Right lobe of liver (tissue), 6 donors: ENCODE results near the gene UNC79. TPM values are rescaled to one million over a fixed set of nuclear protein-coding genes. Genes with fewer than 3 reads are reported as not detected.
"Not testable (repeated sequence)": the region's sequence is repeated elsewhere in the genome, so short reads cannot be mapped to it uniquely, and the experiment has no call there.

Experiments
- ATAC-seq, 4 donors: fragments of 200-7000 bp; cut with Tn5 transposase; one replicate each; pipeline ENCODE4 v1.9.1; 2020; ENCODE audit warnings: mild to moderate bottlenecking in 4 of 4, moderate library complexity in 4 of 4
- DNase-seq, 3 donors: peaks; one replicate each; pipeline ENCODE4 v3.0.0-alpha.2; 2020
- H3K27ac ChIP-seq, 3 donors: fragments of 200-600 bp; one replicate each; pipeline ENCODE4 v1.8.0; 2022
- H3K27me3 ChIP-seq, 2 donors: fragments of 200-600 bp; one replicate each; pipeline ENCODE4 v1.8.0; 2022
- H3K36me3 ChIP-seq, 4 donors: fragments of 200-600 bp; sonication (generic) in 1 of 4; one replicate each; pipeline versions ENCODE4 v1.5.1 to v1.8.0; 2017 to 2022; ENCODE audit warnings: control low read depth in 1 of 4
- H3K4me1 ChIP-seq, 4 donors: fragments of 200-600 bp; sonication (generic) in 1 of 4; one replicate each; pipeline versions ENCODE4 v1.5.1 to v1.8.0; 2017 to 2022; ENCODE audit warnings: control low read depth in 1 of 4
- H3K4me3 ChIP-seq, 3 donors: fragments of 200-600 bp; one replicate each; pipeline ENCODE4 v1.8.0; 2022
- H3K9me3 ChIP-seq, 4 donors: fragments of 200-600 bp; sonication (generic) in 1 of 4; one replicate each; pipeline versions ENCODE4 v1.5.1 to v1.8.0; 2017 to 2022; ENCODE audit warnings: control low read depth in 1 of 4
- POLR2A ChIP-seq: fragments of 450-650 bp; IDR thresholded peaks from one replicate; pipeline ENCODE4 v1.6.1; 2017; ENCODE audit warnings: antibody characterized with exemption, mild to moderate bottlenecking
- WGBS: methylation state at CpG from one replicate; pipeline ENCODE4 v1.1.6; 2018; ENCODE audit warnings: low coverage, low lambda C conversion rate; ENCODE audit not compliant: insufficient coverage; ENCODE audit errors: missing lambda C conversion rate; 5-methylcytosine and 5-hydroxymethylcytosine counted together
- intact Hi-C, 2 donors: fragments of 100-400 bp; cut with DNase I; formaldehyde crosslinking; loops; one replicate each; pipeline versions ENCODE4 v1.11.2 to v1.14.1; 2022
- total RNA-seq, 6 experiments: library from RNA; depleted of rRNA in 2 of 6; stranded (reverse); fragments of >200 nt in 2 of 6; fragmentation: NEBNext Ultra II Directional in 3 of 6; extraction: Animal tissue kit (Norgen Biotek cat#: 25700) in 3 of 6; gene quantifications; one replicate each; pipeline versions ENCODE4 v1.1.0 to v1.2.4, GENCODE V29; 2016 to 2023
- TF ChIP-seq, protein P1 (sequence below), 4 donors: fragments of 200-600 bp in 3 of 4; fragments of 450-650 bp in 1 of 4; IDR thresholded peaks; one replicate each; pipeline versions ENCODE4 v1.5.1 to v1.8.0; 2016 to 2022; ENCODE audit warnings: antibody characterized with exemption in 4 of 4, mild to moderate bottlenecking in 2 of 4
- donor health status: DM: no; HTN: yes; CAD: no.
- donor health status: DM: no; HTN: no; CAD: no.
- donor health status: DM: no; HTN: no; CAD: no.
- donor health status: DM: no; HTN: yes; CAD: no.
- donor health status: DM: no; HTN: yes; CAD: no.

Gene UNC79
- total RNA-seq, 6 experiments from 2014 or later, result 0.04 to 0.10 (median 0.07) TPM; not detected in 2

GRCh38 chr14:93522221-93522620 is 91.5 kb downstream of the UNC79 start:
- intact Hi-C loops, result no loop called here
- DNase-seq (no peak), ATAC-seq (no peak)
- no peak for TF ChIP-seq POLR2A
- TF ChIP-seq, protein P1, sequence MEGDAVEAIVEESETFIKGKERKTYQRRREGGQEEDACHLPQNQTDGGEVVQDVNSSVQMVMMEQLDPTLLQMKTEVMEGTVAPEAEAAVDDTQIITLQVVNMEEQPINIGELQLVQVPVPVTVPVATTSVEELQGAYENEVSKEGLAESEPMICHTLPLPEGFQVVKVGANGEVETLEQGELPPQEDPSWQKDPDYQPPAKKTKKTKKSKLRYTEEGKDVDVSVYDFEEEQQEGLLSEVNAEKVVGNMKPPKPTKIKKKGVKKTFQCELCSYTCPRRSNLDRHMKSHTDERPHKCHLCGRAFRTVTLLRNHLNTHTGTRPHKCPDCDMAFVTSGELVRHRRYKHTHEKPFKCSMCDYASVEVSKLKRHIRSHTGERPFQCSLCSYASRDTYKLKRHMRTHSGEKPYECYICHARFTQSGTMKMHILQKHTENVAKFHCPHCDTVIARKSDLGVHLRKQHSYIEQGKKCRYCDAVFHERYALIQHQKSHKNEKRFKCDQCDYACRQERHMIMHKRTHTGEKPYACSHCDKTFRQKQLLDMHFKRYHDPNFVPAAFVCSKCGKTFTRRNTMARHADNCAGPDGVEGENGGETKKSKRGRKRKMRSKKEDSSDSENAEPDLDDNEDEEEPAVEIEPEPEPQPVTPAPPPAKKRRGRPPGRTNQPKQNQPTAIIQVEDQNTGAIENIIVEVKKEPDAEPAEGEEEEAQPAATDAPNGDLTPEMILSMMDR (IDR thresholded peaks at IDR 0.05), result no peak
- no peaks in the 10 kb centered on the region for H3K4me1 ChIP-seq
- H3K9me3 ChIP-seq, result peaks cover 0 to 9% (median 5%) of the 10 kb centered on the region in 4 donors
- no peak overlapping the region for H3K4me3 ChIP-seq
- no peaks in the 10 kb centered on the region for H3K27me3 ChIP-seq
- H3K27ac ChIP-seq, result no peak overlapping the region
- H3K36me3 ChIP-seq, result no peaks in the 10 kb centered on the region

- DNase-seq, H3K27me3 ChIP-seq, H3K27ac ChIP-seq, H3K36me3 ChIP-seq, H3K9me3 ChIP-seq, ATAC-seq, H3K4me3 ChIP-seq, intact Hi-C loops, H3K4me1 ChIP-seq: not testable (repeated sequence)
- WGBS, result 59% methylated on average over 5 of the region's 5 CpGs
Measured at GRCh38 chr14:93525216-93525615, 94.5 kb downstream of the UNC79 start.

DNA sequence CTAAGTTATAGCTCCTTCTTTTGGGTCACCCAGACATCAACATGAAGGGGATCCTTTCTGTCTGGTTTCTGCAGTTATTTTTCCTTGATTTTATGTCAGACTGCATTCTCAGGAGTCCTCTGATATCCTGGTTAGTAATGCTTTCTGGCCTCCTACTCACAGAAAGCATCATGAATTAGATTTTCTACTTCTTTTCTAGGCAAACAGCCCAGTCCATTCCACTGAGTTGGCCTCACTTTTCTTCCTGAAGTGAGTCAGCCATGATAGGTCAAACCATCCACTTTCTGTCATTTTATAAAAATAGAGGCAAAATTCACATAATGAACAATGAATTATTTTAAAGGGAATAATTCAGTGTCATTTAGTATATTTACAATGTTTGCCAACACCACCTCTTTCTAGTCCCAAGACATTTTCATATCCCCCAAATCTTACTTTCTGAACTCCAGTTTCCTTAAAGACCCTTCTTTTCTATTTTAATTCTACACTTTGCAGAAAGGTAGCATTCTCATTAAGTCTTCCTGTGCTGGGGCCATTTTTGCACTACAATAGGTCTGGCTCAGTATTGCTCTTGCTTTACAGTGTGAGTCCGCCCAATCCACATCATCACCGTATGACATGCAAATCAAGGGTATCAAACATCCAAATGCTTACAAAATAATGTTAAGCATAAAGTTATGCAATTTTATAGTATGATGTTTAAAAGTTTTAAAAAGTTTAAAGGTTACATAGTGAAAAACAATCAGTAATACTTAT is 95.1 kb downstream of the UNC79 start:
- DNase-seq (no peak), ATAC-seq (no peak)
- Histone ChIP-seq H3K27ac (no peak overlapping the region), H3K9me3 (no peaks in the 10 kb centered on the region), H3K36me3 (no peaks in the 10 kb centered on the region), H3K27me3 (no peaks in the 10 kb centered on the region), H3K4me1 (no peaks in the 10 kb centered on the region), H3K4me3 (no peak overlapping the region)
- intact Hi-C loops, result no loop called here
- TF ChIP-seq POLR2A, result no peak
- TF ChIP-seq, protein P1 (IDR thresholded peaks at IDR 0.05), result no peak
- WGBS, result 83% methylated on average over 2 of the region's 2 CpGs

- intact Hi-C loops, result no loop called here
- TF ChIP-seq POLR2A, result no peak
- TF ChIP-seq, protein P1 (IDR thresholded peaks at IDR 0.05), result no peak
- Histone ChIP-seq H3K4me1 (no peaks in the 10 kb centered on the region), H3K27me3 (no peaks in the 10 kb centered on the region), H3K4me3 (no peak overlapping the region), H3K36me3 (no peaks in the 10 kb centered on the region), H3K9me3 (no peaks in the 10 kb centered on the region), H3K27ac (no peak overlapping the region)
- 55% methylated on average over 4 of the region's 4 CpGs for WGBS
- DNase-seq (no peak), ATAC-seq (peak in 1 of 4 donors; percentile 13)
Measured at GRCh38 chr14:93527203-93527607, 96.5 kb downstream of the UNC79 start.

- DNase-seq (no peak), ATAC-seq (no peak)
- no peaks in the 10 kb centered on the region for H3K36me3 ChIP-seq
- TF ChIP-seq, protein P1 (IDR thresholded peaks at IDR 0.05), result no peak
- H3K27ac ChIP-seq, result no peak overlapping the region
- H3K4me1 ChIP-seq, result no peaks in the 10 kb centered on the region
- no peak overlapping the region for H3K4me3 ChIP-seq
- H3K9me3 ChIP-seq, result no peaks in the 10 kb centered on the region
- 67% methylated on average over 1 of the region's 1 CpG for WGBS
- intact Hi-C loops, result no loop called here
- no peaks in the 10 kb centered on the region for H3K27me3 ChIP-seq
Measured at GRCh38 chr14:93528884-93529558, 98.3 kb downstream of the UNC79 start.
